NCI-H82 treated with DMSO at 0.1 percent for 48 hours (cell line): ENCODE data around the gene C3AR1.
A peak's percentile ranks its signal among the peaks of the same experiment; 100 is the strongest.

ENCODE experiments used
- DNase-seq: peaks from one replicate; lab custom pipeline; 2025; ENCODE audit not compliant: unreplicated experiment; lab: John Stamatoyannopoulos, UW

Gene C3AR1

GRCh38 chr12:8058506-8058905, 7.7 kb downstream of the C3AR1 start:
- DNase-seq = no peak

DNA sequence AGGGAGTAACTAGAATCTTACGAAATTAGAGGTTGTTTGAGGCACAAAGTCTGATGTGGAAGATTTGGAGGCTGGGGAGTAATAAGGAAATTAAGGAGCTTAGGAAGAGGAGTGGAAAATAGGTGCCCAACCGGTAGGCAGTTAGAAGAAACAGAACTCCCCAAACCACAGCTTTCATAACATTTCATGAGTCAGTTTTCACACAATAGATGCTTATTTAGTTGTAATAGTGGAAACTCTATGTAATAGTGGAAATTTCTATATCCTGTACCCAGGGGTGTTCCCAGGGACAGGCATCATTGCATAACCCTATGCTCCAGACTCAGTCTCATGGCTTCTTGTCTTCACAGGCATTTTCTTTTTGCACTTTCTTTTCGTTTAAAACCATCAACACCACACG, 8.3 kb downstream of the C3AR1 start:
- no peak for DNase-seq

GRCh38 chr12:8057306-8057705, 8.9 kb downstream of the C3AR1 start:
- DNase-seq = no peak

- no peak for DNase-seq
Measured at GRCh38 chr12:8054816-8055215, 11.3 kb downstream of the C3AR1 start.

DNA sequence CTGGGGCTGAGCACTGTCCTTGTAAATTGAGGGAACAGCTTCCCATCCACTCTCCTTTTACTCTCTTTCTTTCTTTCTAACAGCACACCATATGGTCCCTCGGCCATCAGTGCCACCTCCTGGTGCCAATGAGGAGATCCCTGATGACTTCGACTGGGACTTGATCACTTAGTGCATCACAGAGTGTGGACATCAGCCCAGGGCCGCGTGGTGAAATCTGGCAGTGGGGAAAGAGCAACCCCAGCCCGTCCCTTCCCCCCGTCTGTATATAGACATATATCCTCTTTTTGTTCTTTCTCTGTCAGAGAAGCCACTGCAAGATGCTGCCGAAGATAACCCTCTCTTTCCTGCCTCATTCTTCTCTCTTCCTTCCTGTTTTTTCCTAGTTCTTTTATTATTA, 13.5 kb downstream of the C3AR1 start:
- no peak for DNase-seq

DNA sequence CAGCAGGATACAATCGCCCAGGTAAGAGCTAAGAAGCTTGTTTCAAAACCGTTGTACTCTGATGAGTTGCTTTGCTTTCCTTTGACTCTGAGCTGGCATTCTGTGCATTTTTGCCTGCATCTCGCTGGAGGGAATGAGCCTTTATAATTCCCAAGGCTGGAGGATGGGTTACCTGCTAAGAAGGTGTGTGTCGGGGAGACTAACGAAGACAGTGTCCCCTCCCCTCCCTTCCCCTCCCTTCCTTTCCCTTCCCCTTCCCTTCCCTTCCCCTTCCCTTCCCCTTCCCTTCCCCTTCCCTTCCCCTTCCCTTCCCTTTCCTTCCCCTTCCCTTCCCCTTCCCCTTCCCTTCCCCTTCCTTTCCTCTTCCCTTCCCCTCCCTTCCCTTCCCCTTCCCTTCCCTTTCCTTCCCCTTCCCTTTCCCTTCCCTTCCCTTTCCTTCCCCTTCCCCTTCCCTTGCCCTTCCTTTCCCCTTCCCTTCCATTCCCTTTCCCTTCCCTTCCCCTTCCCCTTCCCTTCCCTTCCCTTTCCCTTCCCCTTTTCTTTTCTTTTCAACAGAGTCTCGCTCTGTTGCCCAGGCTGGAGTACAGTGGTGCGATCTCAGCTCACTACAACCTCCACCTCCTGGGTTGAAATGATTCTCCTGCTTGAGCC, 15.4 kb downstream of the C3AR1 start:
- no peak for DNase-seq

- DNase-seq = no peak
Measured at GRCh38 chr12:8048906-8049305, 17.3 kb downstream of the C3AR1 start.

DNA sequence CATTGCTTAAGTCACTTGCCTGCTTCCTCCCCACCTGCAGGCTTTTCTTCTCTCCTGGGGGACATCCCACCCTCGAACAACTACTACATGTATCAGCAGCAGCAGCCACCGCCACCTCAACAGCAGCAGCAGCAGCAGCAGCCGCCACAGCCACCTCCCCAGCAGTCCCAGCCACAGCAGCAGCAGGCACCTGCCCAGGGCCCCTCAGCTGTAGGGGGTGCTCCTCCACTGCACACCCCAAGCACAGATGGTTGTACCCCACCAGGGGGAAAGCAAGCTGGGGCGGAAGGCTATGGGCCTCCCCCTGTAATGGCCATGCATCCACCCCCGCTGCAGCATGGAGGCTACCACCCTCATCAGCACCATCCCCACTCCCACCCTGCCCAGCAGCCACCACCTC, 18.3 kb downstream of the C3AR1 start:
- DNase-seq = no peak

GRCh38 chr12:8045952-8046944, 19.9 kb downstream of the C3AR1 start:
- peak; percentile 6 for DNase-seq

- no peak for DNase-seq
Measured at GRCh38 chr12:8040791-8041190, 25.4 kb downstream of the C3AR1 start.

DNA sequence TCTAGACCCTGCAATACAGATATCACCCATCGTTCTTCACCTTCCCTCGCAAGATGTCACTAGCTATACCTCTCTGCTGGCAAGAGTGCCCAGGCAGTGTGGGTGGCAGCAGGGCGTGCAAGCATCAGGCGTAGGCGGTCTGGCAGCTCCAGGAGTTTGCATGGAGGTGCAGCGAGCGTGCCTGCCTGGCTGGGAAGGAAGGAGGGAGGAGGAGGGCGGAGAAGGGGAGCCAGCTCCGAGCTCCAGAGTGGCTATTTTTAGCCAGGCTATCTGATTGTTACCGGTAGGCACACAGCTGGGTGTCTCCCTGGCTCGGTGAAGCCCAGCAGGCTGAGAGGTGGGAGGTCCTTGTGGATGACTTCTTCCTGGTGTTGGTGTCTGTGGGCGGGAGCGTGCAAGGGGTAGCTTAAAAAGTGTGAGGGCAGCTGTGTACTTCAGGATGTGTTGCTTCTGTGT, 27.5 kb downstream of the C3AR1 start:
- DNase-seq = no peak

- DNase-seq = no peak
Measured at GRCh38 chr12:8037947-8038346, 28.2 kb downstream of the C3AR1 start.

DNA sequence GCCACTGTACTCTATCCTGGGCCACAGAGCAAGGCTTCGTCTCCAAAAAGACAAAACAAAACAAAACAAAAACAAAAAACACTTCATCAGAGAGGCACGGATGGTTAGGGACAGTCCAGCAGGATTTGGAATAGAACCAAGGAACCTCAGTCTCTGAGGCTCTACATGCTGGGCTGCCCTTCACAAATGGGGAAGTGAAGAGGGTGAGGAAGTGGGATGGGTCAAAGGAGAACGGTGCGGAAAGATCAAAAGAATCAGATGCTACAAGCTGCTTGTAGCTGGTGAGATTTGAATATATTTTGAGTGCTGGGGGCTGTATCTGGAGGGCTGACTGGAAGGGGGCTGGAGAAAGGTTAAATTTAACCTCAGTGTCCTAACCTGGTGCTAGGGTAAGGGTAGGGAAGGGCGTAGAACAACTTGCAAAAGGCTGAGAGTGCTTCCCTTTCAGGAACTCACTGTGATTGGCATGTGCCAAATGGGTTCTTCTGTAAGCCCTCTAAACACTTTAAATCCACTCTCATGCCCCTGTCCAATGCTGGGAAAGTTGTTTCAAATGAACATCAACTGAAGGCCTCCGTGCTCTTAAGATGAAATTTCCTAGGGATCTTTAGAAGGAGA, 29.0 kb downstream of the C3AR1 start:
- no peak for DNase-seq

DNA sequence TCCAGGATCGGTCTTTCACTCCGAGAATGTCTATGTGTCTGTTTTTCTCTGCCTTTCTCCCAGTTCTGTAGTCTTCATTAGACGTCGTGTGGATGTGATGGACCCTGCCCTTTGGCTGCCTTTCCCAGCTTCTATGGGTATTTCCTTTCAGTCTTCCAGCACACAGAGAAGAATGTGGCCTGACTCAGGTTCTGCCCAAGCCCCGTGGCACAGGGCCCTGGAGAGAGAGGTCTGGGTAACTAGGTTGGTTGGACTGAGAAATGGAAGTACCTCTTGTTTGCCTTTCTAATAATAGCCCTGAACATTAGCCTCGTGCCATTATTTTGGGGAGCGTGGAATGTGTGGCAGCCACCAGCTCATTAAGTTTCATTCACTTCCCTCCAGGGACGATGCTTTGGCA, 29.8 kb downstream of the C3AR1 start:
- DNase-seq = no peak

GRCh38 chr12:8035440-8036010, 30.6 kb downstream of the C3AR1 start:
- DNase-seq = no peak

DNA sequence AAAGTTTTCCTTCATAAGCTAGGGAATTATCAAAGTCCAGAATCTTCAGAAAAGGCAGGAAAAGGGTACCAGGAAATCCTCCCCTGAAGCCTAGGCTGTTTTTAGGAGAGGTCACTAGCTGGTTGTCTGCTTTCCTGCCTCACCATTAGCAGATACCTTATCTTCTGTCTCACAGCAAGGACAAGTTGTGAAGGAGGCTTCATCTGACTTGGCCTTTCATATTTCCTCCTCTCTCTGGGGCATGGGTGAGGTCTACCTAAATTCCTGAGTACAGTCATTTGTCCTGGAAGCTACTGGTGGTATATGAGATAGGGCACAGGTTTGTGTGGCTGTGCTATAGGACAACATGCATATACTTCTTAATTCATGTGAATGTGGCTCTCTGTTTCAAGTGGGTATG, 31.4 kb downstream of the C3AR1 start:
- no peak for DNase-seq

- peak; percentile 39 for DNase-seq
Measured at GRCh38 chr12:8033153-8034044, 32.8 kb downstream of the C3AR1 start.

DNA sequence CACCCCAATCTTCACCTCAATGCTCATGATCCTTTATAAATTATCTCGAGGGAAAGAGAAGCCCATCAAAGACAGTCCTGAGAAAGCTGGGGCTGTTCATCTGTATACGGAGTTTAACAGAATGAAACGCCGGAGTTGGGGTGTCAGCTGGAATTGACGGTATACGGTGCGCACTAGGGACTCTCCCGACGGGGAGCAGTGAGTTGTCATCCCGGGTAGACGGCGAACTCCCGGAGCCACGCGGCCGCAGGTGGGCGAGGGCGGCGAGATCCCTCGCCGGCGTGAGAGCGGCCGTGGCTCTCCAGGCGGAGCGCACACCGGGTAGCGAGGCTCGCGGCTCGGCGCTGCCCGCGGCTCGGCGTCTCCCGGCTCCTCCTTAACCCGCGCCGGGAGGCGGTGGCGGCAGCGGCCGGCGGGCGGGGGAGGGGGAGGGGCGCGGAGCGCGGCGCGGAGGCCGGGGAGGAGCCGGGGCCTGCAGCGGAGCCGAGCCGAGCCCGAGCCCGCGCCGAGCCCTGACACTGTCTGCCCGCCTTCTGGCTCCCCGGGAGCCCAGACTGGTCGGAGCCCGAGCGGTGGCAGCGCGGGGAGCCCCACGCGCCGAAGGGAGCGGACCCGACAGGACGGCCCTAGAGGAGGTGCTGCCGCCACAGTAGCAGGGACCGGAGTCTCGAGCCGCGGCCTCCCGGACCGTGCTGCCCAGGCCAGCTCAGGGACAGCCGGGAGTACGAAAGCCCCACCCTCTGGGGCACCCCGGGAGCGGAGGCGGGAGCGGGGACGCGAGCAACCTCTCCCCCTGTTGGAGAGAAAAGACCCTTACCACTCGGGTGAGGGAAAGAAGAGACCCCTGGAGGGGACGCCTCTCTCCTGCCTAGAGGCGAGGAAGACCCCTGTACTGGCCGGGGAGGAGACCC, 33.7 kb downstream of the C3AR1 start, which contains the start of gene FOXJ2:
Gene FOXJ2, plus strand, starts transcription at position 475 of the 911 bp plus-strand sequence. CDS start 7,117 bp downstream, outside the sequence.
- no peak for DNase-seq

GRCh38 chr12:8031872-8032241, 34.3 kb downstream of the C3AR1 start:
- no peak for DNase-seq
